GM11168 (cell line): ENCODE results near the gene LILRA6.
"Not testable (repeated sequence)": the region's sequence is repeated elsewhere in the genome, so short reads cannot be mapped to it uniquely, and the experiment has no call there.

Source experiments
- in situ Hi-C: fragments of 300-500 bp; cut with MboI; formaldehyde crosslinking; loops from one replicate; pipeline ENCODE4 v1.12.0; 2022; ENCODE audit warnings: low sequenced_read_pairs; ENCODE audit not compliant: unreplicated experiment

Gene LILRA6

GRCh38 chr19:54242646-54243045 is at the start of gene LILRA6:
Gene LILRA6 (minus strand): TSS chr19:54242790.
- in situ Hi-C loops, result not testable (repeated sequence)

- in situ Hi-C loops, result not testable (repeated sequence)
Measured at GRCh38 chr19:54289160-54289559, 46.6 kb upstream of the LILRA6 start.

DNA sequence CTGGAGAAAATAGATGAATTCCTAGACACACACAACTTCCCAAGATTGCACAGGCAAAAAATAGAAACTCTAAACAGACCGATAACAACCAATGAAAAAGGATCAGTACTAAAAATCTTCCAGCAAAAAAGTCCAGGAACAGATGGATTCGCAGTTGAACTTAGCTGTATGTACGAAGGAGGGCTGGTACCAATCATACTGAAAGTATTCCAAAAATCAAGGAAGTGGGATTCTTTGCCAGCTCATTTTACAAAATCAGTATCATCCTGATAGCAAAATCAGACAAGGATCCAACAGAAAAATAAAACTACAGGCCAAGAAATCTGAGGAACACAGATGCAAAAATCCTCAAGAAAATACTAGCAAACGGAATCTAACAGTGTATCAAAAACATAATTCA is 44.9 kb upstream of the LILRA6 start:
- in situ Hi-C loops, result no loop called here

GRCh38 chr19:54286283-54286682 is 43.7 kb upstream of the LILRA6 start:
- in situ Hi-C loops, result not testable (repeated sequence)

DNA sequence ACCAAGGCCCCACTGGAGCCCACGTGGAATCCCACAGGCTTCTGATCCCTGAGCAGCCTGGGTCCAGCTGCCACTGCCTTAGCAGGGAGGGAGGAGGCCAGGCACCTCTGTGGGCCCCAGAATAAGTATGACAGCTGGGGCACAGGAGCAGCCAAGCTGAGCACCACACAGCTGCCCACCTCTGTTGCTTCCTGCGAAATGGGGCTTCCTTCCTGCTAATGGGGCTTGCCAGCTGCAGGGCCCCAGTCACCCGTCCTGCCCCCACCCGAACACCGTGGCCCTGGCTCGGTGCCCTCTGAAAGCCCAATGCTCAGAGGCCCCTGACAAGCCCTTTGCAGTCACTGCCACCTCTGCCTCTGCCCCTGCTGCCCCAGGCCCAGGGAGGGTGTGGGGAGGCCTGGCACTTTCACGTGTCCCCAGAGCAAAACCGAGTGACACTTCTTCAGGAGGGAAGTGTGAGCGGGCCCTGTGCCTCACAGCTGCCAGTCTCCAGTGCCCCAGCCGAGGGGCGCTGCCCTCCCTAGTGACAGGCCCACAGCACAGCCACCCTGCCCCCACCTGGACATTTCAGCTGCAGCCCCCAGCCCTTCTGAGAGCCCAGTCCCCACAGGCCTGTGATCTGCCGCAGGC is 43.0 kb upstream of the LILRA6 start:
- in situ Hi-C loops, result not testable (repeated sequence)

DNA sequence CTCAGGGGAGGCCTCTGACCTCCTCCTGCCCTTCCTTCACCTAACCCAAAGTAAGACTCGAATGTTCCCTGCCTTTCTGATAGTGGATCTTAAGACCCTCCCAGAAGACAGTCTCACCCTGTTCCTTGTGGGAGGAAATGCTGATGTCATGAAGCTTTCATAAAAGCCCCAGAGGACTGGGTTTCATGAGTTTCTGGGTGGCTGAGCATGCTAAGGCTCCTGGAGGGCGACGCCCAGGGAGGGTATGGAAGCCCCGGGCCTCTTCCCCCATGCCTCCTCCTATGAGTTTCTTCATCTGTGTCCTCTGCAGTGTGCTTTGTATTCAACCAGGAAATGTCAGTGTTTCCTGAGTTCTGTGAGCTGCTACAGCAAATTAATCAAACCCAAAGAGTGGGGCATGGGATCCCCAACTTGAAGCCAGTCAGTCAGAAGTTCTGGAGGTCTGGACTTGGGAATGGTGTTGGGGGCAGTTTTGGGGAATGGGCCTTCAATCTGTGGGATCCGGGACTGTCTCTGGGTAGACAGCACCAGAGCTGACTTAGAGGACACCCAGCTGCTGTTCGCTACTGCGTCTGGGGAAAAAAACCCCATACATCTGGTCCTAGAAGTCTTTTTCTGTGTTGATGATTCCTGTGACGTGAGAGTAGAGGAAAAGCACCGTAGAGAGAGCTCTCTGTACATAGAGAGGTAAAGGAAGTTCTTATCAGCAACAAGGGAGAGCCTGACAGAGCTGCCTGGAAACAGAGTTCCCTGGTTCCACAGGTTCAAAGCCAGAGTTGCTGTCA is 40.3 kb upstream of the LILRA6 start:
- in situ Hi-C loops, result no loop called here

GRCh38 chr19:54281729-54282075 is 39.1 kb upstream of the LILRA6 start:
- in situ Hi-C loops, result not testable (repeated sequence)

- in situ Hi-C loops, result no loop called here
Measured at GRCh38 chr19:54281007-54281728, 38.6 kb upstream of the LILRA6 start, which contains the start of gene LILRB2. Gene LILRB2 (minus strand): TSS chr19:54281110. CDS start chr19:54280496, 614 bp downstream.

DNA sequence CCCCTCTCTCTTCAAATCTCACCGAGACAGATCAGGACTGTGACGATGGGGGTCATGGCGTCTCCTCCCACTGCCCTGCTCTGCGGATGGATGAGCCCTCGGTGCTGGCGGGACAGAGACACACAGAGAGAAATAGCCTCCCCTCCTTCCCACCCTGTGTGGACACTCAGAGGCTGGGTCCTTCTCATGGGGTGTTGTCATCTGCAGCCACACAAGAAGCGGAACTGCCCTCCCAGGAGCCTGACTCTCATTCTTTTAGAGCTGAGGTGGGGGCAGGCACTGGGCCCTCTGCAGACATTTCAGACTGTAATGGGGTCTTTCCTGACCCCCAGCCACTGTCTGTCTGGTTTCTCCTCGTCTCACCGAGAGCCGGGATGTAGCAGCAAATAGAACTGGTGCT is 37.9 kb upstream of the LILRA6 start:
- in situ Hi-C loops, result not testable (repeated sequence)

DNA sequence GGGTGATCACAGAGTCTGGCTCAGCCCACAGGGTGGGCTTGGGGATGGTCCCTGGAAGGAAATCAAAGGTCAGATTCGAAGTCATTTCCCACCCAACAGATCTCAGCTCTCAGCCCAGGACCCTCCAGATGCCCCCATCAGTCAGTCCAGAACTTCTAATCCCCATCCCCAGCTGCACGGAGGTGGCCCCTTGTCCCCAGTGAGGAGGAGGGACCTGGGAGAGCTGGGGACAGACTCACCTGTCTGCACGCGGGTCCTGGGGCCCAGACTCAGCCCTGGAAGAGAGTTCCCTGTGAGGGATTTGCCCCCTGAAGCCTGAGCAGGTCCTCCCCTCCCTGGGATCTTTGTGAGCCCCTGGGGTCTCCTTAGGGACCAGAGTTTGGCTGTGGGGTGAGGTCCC is 37.4 kb upstream of the LILRA6 start:
- in situ Hi-C loops, result not testable (repeated sequence)

DNA sequence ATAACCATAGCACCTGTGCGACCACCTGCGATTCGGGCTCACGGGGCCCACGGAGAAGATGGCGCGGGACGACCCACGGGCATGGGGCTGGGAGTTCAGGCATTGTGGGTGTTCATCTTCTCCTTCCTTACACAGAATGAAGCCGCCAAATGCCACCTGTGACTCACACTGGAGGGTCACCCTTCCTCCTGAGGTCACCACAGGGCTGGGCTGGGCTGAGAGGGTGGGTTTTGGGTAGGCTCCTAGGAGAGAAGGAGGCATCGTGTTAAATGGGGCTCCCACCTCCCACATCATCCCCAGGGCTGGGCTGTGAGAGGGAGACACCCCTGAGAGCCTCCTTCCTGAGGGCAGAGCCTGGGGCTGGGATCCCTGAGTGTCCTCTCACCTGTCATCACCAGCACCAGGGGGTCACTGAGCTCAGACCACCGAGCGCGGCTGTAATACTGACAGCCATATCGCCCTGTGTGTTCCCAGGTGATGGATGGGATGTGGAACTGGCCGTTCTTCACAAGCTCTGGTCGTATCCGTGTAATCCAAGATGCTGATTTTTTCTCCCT is 36.9 kb upstream of the LILRA6 start:
- in situ Hi-C loops, result loop anchor here (5.0 kb wide), 1 partner anchor 353 kb away; the partner anchor contains the start of gene LILRB1

GRCh38 chr19:54278571-54279195 is 36.1 kb upstream of the LILRA6 start:
- in situ Hi-C loops, result loop anchor here (5.0 kb wide), 1 partner anchor 354 kb away; the partner anchor contains the start of gene LILRB1

DNA sequence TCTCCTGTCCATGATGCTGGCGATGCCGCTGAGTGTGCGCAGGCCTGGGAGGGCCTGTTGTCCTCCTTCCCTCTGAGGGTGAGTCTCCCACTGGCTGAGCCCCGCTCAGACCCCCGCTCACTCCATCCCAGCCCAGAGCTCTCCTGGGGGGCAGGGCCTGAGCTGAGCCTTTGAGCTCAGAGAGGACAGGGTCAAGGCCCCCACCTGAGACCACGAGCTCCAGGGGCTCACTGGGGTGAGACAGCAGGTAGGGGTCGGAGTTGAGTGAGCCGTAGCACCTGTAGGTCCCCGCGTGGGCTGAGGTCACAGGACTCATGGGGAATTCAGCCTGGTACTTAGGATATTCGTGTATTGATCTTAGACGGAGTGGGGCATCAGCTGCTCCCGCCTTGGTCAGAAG is 35.5 kb upstream of the LILRA6 start:
- in situ Hi-C loops, result loop anchor here (5.0 kb wide), 1 partner anchor 354 kb away; the partner anchor contains the start of gene LILRB1

- in situ Hi-C loops, result loop anchor here (5.0 kb wide), 1 partner anchor 355 kb away; the partner anchor contains the start of gene LILRB1
Measured at GRCh38 chr19:54277111-54277615, 34.6 kb upstream of the LILRA6 start.

- in situ Hi-C loops, result loop anchor here (5.0 kb wide), 1 partner anchor 356 kb away; the partner anchor contains the start of gene LILRB1
Measured at GRCh38 chr19:54275951-54276350, 33.4 kb upstream of the LILRA6 start.

GRCh38 chr19:54274516-54274915 is 31.9 kb upstream of the LILRA6 start:
- in situ Hi-C loops, result not testable (repeated sequence)

- in situ Hi-C loops, result no loop called here
Measured at GRCh38 chr19:54273821-54274220, 31.2 kb upstream of the LILRA6 start.

DNA sequence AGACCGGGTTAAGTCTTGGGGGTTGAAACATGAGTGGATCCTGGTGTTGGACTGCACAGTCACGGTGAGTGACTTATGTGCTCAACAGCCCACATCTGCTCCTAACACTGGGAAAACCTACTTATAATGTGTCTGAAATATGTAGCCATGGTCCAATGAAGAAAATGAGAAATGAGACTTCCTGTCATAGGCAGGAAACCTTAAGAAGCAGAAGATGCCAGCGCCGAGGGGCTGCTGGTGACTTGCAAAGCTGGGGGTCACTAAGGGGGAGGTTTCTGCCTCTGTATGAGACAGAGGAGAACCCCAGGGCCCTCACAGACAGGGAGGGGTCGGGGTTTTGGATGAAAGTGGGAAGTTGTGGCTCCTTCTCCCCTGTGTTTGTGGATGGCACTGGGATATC is 29.6 kb upstream of the LILRA6 start:
- in situ Hi-C loops, result not testable (repeated sequence)

- in situ Hi-C loops, result not testable (repeated sequence)
Measured at GRCh38 chr19:54271587-54271986, 29.0 kb upstream of the LILRA6 start.

DNA sequence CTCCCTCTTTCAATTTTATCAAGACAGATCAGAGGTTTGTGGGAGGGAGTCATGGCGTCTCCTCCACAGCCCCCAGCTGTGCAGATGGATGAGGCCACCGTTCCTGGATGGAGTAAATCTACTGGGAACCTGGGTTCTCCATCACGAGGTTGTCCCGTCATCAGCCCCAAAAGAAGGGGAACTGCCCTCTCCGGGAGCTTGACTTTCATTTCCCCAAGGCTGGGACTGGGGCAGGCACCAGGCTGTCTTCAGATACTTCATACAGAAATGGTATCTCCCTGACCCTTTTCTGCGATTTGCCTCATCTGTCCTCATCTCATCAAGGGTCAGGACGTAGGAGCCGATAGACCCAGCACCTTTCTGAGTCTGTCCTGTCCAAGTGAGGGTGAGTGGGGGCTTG is 28.5 kb upstream of the LILRA6 start:
- in situ Hi-C loops, result no loop called here
